HuH-7.5 (cell line): ENCODE measurements around the gene RASSF7.

ENCODE experiments used
- DNase-seq: peaks from one replicate; pipeline ENCODE4 v3.0.0; 2011; ENCODE audit warnings: low spot score

RASSF7 gene

DNA sequence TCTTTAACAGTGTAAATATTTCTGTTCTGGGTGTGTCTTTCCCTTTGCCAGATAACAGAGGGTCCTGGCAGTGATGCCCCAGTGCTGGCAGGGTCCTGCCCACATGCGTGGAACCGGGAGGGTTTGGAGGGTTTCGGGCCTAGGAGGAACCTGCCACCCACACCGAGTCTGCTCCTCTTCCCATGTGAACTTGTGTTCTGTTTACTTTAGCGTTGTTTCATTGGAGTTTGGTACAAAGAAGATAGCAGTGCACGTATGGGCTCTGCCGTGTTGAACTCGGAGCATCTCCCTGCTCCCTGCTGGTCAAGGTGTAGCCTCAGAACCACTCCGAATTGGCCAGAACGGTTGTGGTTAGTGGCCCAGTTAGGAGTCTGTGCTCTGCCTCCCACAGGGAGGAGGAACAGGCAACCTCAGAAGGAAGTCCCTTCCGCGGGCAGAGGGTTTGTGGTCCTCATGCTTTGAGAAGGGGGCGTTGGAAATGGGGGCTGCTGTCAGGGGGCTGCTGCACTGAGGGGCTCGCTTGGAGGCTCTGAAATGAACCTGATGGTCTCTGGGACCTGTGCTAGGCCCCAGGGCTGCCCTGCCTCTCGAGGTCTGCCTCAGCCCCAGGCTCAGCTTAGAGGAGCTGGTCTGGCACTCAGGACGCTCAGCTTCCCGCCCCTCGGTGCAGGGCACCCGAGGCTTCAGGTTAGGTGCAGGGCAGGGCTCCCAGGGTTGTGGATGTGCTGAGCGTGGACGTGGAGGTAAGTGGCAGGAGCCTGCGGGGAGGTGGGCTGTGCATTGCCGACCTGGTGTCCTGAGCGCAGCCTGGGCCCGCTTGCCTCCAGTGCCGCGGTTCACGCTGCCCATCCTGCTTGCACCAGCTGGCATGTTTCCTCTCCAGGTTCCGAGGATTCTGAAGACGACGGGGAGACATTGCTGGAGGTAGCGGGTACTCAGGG, 25.9 kb downstream of the RASSF7 start:
- no peak for DNase-seq

- DNase-seq: no peak
These were observed 26.8 kb downstream of the RASSF7 start for GRCh38 chr11:587546-587945.

DNA sequence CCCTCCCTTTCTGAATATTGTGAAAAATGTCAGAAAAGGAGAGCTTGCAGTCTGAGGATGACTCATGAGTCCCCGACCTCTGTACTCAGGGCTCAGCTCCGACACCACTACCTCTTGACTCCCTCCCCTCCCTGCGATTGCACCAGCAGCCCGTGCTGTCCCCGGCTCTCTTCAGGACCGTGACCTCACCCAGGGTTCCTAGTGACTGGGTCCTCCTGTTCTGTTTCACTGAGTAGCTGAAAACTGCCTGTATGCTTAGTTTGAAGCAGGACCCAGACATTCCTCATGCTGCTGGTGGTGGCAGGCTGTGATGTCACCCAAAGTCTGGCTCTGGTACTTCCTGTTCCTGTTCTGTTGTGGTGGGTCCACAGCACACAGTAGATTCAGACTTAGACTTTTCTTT, 27.2 kb downstream of the RASSF7 start:
- peak; percentile 95 for DNase-seq

DNA sequence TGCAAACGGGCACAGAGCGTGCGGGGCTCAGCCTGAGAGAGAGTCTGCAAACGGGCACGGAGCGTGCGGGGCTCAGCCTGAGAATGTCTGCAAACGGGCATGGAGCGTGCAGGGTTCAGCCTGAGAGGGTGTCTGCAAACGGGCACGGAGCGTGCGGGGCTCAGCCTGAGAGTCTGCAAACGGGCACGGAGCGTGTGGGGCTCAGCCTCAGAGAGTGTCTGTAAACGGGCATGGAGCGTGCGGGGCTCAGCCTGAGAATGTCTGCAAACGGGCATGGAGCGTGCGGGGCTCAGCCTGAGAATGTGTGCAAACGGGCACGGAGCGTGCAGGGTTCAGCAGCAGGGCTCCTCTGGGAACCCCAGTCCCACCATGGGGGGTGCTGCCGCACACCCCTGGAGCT, 29.0 kb downstream of the RASSF7 start:
- no peak for DNase-seq

DNA sequence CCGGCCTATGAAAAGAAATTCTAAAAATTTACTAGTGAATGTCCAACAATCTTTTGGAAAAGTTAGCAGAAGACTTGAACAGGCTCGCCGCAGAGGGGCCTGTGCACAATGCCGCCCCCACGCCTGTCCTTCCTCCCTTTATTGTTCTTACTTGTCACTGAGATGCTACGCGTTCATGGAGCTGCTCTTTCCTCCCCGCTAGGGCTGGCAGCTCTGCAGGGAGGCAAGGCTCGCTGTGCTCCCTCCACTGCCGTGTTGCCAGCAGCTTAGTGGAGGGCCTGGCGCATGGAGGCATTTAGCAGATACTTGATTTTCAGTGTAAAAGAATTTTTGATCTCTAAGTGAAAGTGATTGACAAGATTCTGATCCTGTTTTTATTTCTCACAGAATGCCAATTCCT, 30.2 kb downstream of the RASSF7 start:
- DNase-seq: no peak

DNA sequence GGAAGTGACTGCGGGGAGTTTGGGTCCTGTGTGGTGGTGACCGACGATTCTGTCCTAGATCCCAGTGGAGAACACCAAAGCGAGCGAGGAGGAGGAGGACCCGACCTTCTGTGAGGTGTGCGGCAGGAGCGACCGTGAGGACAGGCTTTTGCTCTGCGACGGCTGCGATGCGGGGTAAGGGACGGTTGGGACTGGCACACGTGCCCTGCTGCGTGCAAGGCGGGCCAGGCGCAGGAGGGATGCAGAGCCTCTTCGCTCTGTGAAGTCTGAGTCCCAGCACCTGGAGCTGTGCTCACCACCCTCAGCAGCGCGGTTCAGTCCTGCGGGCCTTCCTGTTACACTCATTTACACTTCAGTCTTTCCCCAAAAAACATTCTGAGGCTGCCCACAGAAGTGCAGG, 31.7 kb downstream of the RASSF7 start:
- DNase-seq: no peak

GRCh38 chr11:592918-593317, 32.1 kb downstream of the RASSF7 start:
- no peak for DNase-seq

DNA sequence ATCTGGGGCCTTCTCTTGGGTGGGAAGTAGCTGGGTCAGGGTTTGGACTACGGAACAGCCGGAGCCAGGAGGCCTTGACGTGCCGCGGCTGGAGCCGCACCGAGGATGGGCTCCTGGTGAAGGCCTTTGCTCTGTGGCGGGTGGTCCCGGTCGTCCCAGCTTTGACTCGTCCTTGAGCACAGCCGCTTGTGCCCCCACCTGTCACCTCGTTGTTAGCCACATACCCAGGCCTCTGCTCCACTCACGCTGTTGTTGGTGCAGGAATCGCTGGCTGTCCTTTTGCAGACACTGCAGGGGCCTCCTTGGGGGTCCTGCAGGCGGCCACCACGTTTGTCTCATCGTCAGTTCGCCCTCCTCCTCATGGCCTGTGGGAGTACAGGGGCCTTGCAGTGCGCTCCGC, 32.6 kb downstream of the RASSF7 start:
- DNase-seq: no peak

GRCh38 chr11:595400-595799, 34.6 kb downstream of the RASSF7 start:
- no peak for DNase-seq

DNA sequence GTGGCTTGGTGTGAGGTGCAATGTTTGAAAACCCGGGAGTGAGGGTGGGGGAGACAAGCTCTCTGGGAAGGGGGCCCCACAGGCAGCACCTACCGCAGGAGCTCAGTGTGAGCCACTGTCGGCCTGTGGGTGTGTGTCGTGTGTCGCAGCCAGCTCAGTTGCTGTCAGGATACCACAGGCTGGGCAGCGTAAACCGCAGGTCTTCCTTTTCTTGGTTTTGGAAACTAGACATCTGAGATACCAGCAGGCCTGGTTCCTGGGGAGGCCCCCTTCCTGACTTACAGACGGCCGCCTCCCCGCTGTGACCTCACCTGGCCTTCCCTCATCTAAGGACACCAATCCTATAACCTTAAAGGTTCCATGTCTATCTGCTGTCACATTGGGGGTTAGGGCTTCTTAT, 35.6 kb downstream of the RASSF7 start:
- no peak for DNase-seq

- no peak for DNase-seq
These were observed 36.5 kb downstream of the RASSF7 start for GRCh38 chr11:597166-597725.

GRCh38 chr11:598005-598680, 37.4 kb downstream of the RASSF7 start:
- DNase-seq: no peak

DNA sequence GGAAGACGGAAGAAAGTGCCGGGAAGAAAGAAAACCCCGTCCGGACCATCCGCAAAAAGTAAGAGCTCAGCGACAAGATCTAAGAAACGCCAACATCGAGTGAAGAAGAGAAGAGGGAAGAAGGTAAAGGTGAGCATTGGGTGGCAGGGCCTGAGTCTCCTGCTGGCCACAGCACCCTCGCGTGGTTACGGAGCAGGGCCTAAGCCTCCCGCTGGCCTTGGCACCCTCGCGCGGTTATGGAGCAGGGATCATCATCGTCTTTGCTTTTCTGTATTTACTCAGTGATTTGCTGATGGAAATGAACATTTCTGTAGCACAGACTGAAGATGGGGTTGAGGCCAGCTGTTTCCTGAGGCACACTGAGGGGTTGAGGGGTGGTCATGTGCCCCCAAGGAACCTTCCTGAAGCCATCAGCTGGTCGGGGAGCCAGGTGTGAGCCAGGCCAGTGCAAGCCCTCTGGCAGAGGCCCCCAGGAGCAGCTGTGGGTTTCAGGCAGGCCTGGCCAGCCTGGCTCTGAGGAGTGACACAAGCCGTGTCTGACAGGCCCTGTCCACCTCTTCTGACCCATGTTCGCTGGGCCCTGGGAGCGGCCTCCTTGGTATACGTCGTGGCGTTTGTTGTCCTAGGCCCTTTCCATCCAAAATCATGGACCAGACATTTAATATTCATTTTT, 40.9 kb downstream of the RASSF7 start:
- no peak for DNase-seq

DNA sequence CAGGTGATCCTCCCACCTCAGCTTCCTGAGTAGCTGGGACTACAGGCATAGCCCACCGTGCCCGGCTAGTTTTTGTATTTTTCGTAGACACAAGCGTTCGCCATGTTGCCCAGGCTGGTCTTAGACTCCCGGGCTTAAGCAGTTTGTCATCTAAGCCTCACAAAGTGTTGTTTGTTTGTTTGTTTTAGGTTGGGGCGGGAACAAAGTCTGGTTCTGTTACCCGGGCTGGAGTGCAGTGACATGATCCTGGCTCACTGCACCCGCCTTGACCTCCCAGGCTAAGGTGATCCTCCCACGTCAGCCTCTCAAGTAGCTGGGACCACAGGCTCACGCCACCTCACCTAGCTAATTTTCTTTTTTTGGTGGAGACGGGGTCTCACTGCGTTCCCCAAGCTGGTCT, 42.4 kb downstream of the RASSF7 start:
- no peak for DNase-seq

GRCh38 chr11:605286-606129, 44.7 kb downstream of the RASSF7 start:
- no peak for DNase-seq

DNA sequence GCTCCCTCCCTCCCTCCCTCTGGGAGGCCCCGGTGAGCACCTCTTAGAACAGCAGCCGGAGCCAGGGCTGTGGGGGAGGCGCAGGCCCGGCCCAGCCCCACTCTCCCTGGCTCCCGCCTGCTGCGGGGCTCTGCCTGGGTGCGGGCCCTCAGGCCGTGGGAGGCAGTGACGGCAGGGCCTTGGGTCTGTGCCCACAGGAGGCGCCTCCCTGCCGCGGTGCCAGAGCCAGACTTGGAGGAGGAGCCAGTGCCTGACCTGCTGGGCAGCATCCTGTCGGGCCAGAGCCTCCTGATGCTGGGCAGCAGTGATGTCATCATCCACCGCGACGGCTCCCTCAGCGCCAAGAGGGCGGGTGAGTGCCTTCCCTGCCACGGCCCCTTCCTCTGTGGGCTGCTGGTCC, 45.5 kb downstream of the RASSF7 start:
- no peak for DNase-seq

DNA sequence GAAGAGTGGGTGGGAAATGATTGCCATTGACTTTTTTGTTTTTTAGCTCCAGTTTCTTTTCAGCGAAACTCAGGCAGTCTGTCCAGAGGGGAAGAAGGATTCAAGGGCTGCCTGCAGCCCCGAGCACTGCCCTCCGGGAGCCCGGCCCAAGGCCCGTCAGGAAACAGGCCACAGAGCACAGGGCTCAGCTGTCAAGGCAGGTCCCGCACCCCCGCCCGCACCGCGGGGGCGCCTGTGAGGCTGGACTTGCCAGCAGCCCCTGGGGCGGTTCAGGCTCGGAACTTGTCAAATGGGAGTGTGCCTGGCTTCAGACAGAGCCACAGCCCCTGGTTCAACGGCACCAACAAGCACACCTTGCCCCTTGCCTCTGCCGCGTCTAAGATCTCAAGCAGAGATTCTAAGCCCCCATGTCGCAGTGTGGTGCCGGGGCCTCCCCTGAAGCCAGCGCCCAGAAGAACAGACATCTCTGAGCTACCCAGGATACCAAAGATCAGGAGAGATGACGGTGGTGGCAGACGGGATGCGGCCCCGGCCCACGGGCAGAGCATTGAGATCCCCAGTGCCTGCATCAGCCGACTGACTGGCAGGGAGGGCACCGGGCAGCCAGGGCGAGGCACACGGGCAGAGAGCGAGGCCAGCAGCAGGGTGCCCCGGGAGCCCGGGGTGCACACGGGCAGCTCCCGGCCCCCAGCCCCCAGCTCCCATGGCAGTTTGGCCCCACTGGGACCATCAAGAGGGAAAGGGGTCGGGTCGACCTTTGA, 46.4 kb downstream of the RASSF7 start:
- no peak for DNase-seq

DNA sequence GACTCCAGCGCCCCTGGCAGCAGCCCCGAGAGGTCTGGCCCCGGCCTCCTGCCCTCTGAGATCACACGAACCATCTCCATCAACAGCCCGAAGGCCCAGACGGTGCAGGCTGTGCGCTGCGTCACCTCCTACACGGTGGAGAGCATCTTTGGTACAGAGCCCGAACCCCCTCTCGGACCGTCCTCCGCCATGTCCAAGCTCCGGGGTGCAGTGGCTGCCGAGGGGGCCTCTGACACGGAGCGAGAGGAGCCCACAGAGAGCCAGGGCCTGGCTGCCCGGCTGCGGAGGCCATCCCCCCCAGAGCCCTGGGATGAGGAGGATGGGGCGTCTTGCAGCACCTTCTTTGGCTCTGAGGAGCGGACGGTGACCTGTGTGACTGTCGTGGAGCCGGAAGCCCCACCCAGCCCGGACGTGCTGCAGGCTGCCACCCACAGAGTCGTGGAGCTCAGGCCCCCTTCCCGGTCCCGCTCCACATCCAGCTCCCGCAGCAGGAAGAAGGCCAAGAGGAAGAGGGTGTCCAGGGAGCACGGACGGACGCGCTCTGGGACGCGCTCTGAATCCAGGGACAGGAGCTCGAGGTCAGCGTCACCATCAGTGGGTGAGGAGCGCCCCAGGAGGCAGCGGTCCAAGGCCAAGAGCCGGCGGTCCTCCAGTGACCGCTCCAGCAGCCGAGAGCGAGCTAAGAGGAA, 47.3 kb downstream of the RASSF7 start:
- DNase-seq: no peak

GRCh38 chr11:608791-609251, 48.1 kb downstream of the RASSF7 start:
- DNase-seq: no peak

DNA sequence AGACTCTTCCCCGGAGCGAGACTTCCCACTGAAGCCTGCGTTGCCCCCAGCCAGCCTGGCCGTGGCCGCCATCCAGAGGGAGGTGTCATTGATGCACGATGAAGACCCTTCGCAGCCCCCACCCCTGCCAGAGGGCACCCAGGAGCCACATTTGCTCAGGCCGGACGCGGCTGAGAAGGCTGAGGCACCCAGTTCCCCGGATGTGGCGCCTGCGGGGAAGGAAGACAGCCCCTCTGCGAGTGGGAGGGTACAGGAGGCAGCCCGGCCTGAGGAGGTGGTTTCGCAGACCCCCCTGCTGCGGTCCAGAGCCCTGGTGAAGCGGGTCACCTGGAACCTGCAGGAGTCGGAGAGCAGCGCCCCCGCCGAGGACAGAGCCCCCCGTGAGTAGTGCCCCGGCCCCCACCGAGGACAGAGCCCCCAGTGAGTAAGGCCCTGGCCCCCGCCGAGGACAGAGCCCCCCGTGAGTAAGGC, 48.6 kb downstream of the RASSF7 start:
- DNase-seq: no peak
